ENCODE results near the gene SLC6A18. TPM values are rescaled to one million over a fixed set of nuclear protein-coding genes. Genes with fewer than 3 reads are reported as not detected.

The SLC6A18 gene
- total and polyA plus RNA-seq, 7 donors, result not detected

- no peaks in the 10 kb centered on the region for H3K9me3 ChIP-seq
- H3K4me3 ChIP-seq, result no peak overlapping the region
- no peaks in the 10 kb centered on the region for H3K36me3 ChIP-seq (ENCODE audit: insufficient read depth in 1 of 2, low read depth in 1 of 2)
- H3K4me1 ChIP-seq, result no peaks in the 10 kb centered on the region
- DNase-seq (peak in 1 of 2 donors; percentile 30), ATAC-seq (no peak)
- intact Hi-C loops (cut with DNase I), result no loop called here
- H3K27me3 ChIP-seq (ENCODE audit: insufficient read depth in 3 of 3, low read length in 2 of 3), result peaks cover 0 to 47% (median 9%) of the 10 kb centered on the region in 3 donors
- 86 to 89% (median 89%) methylated on average over 7 of the region's 7 CpGs for WGBS, 3 donors
- no peak for TF ChIP-seq CTCF (IDR thresholded peaks at IDR 0.05)
- H3K27ac ChIP-seq, result no peak overlapping the region
These were observed 27.1 kb upstream of the SLC6A18 start for GRCh38 chr5:1197876-1198666.

- no peaks in the 10 kb centered on the region for H3K4me1 ChIP-seq
- peaks cover 0 to 57% (median 11%) of the 10 kb centered on the region in 3 donors for H3K27me3 ChIP-seq (ENCODE audit: insufficient read depth in 3 of 3, low read length in 2 of 3)
- DNase-seq (no peak), ATAC-seq (no peak)
- no peaks in the 10 kb centered on the region for H3K36me3 ChIP-seq (ENCODE audit: insufficient read depth in 1 of 2, low read depth in 1 of 2)
- intact Hi-C loops (cut with DNase I), result no loop called here
- no peak overlapping the region for H3K4me3 ChIP-seq
- H3K9me3 ChIP-seq, result no peaks in the 10 kb centered on the region
- H3K27ac ChIP-seq, result no peak overlapping the region
- TF ChIP-seq CTCF (IDR thresholded peaks at IDR 0.05), result no peak
These were observed 25.9 kb upstream of the SLC6A18 start for GRCh38 chr5:1199340-1199648.

- Histone ChIP-seq H3K4me3 (no peak overlapping the region), H3K4me1 (no peaks in the 10 kb centered on the region), H3K27ac (no peak overlapping the region), H3K27me3 (ENCODE audit: insufficient read depth in 3 of 3, low read length in 2 of 3) (peaks cover 0 to 55% (median 11%) of the 10 kb centered on the region in 3 donors), H3K36me3 (ENCODE audit: insufficient read depth in 1 of 2, low read depth in 1 of 2) (no peaks in the 10 kb centered on the region), H3K9me3 (no peaks in the 10 kb centered on the region)
- 62 to 68% (median 63%) methylated on average over 26 of the region's 26 CpGs for WGBS, 3 donors
- intact Hi-C loops (cut with DNase I), result no loop called here
- TF ChIP-seq CTCF (IDR thresholded peaks at IDR 0.05), result no peak
- ATAC-seq (no peak), DNase-seq (peak in 1 of 2 donors; percentile 3)
These were observed 25.3 kb upstream of the SLC6A18 start for GRCh38 chr5:1199649-1200494.

GRCh38 chr5:1200495-1201326 lies 24.5 kb upstream of the SLC6A18 start:
- no peaks in the 10 kb centered on the region for H3K4me1 ChIP-seq
- ATAC-seq, result no peak
- no peak for TF ChIP-seq CTCF (IDR thresholded peaks at IDR 0.05)
- intact Hi-C loops (cut with DNase I), result no loop called here
- peaks cover 0 to 63% (median 10%) of the 10 kb centered on the region in 3 donors for H3K27me3 ChIP-seq (ENCODE audit: insufficient read depth in 3 of 3, low read length in 2 of 3)
- DNase-seq, result peak in 1 of 2 donors; percentile 4
- no peak overlapping the region for H3K27ac ChIP-seq
- H3K9me3 ChIP-seq, result no peaks in the 10 kb centered on the region
- WGBS, 3 donors, result 63 to 73% (median 71%) methylated on average over 24 to 28 of the region's 28 CpGs
- H3K4me3 ChIP-seq, result no peak overlapping the region
- H3K36me3 ChIP-seq (ENCODE audit: insufficient read depth in 1 of 2, low read depth in 1 of 2), result no peaks in the 10 kb centered on the region
